HG03159 (cell line): ENCODE measurements around the gene KAT2B.

Source experiments
- ATAC-seq: cut with Tn5 transposase; IDR thresholded peaks from one replicate; pipeline ENCODE4 v1.9.1; 2021; ENCODE audit warnings: mild to moderate bottlenecking, moderate library complexity; ENCODE audit not compliant: unreplicated experiment

The KAT2B gene

GRCh38 chr3:20095470-20095869, 55.2 kb downstream of the KAT2B start:
- no peak for ATAC-seq

- ATAC-seq = no peak
Observed at GRCh38 chr3:20096135-20096685, 56.0 kb downstream of the KAT2B start.

- ATAC-seq = no peak
Observed at GRCh38 chr3:20097015-20097414, 56.8 kb downstream of the KAT2B start.

- ATAC-seq = no peak
Observed at GRCh38 chr3:20099060-20099459, 58.8 kb downstream of the KAT2B start.

GRCh38 chr3:20100151-20100550, 59.9 kb downstream of the KAT2B start:
- no peak for ATAC-seq

GRCh38 chr3:20101041-20101440, 60.8 kb downstream of the KAT2B start:
- no peak for ATAC-seq

GRCh38 chr3:20103731-20104130, 63.5 kb downstream of the KAT2B start:
- no peak for ATAC-seq

GRCh38 chr3:20104167-20104661, 64.0 kb downstream of the KAT2B start:
- ATAC-seq = peak; percentile 82

GRCh38 chr3:20105513-20106280, 65.5 kb downstream of the KAT2B start:
- ATAC-seq = no peak

- no peak for ATAC-seq
Observed at GRCh38 chr3:20107722-20108121, 67.5 kb downstream of the KAT2B start.

- no peak for ATAC-seq
Observed at GRCh38 chr3:20108869-20109268, 68.6 kb downstream of the KAT2B start.

- ATAC-seq = no peak
Observed at GRCh38 chr3:20110826-20111225, 70.6 kb downstream of the KAT2B start.

- ATAC-seq = no peak
Observed at GRCh38 chr3:20111836-20112235, 71.6 kb downstream of the KAT2B start.

- no peak for ATAC-seq
Observed at GRCh38 chr3:20121088-20121487, 80.8 kb downstream of the KAT2B start.

GRCh38 chr3:20123131-20123652, 82.9 kb downstream of the KAT2B start:
- no peak for ATAC-seq

- no peak for ATAC-seq
Observed at GRCh38 chr3:20125289-20125688, 85.0 kb downstream of the KAT2B start.

GRCh38 chr3:20125897-20126296, 85.7 kb downstream of the KAT2B start:
- ATAC-seq = peak; percentile 100

GRCh38 chr3:20128358-20128757, 88.1 kb downstream of the KAT2B start:
- ATAC-seq = no peak

- no peak for ATAC-seq
Observed at GRCh38 chr3:20130106-20130505, 89.9 kb downstream of the KAT2B start.

GRCh38 chr3:20136231-20136630, 96.0 kb downstream of the KAT2B start:
- no peak for ATAC-seq

- no peak for ATAC-seq
Observed at GRCh38 chr3:20137647-20138046, 97.4 kb downstream of the KAT2B start.

GRCh38 chr3:20140881-20141280, 100.6 kb downstream of the KAT2B start:
- no peak for ATAC-seq
